Peyer's patch (tissue), 4 donors: ENCODE data around the gene RBM10. TPM values are rescaled to one million over a fixed set of nuclear protein-coding genes. Genes with fewer than 3 reads are reported as not detected.

ENCODE experiments used
- DNase-seq, 3 donors: peaks; one replicate each; pipeline ENCODE4 v3.0.0-alpha.2; 2017 to 2019
- H3K27ac ChIP-seq, 4 donors: fragments of 200-600 bp; sonication (generic); one replicate each; pipeline ENCODE4 v1.5.1; 2016 to 2019
- H3K27me3 ChIP-seq, 2 donors: fragments of 200-600 bp; sonication (generic); one replicate each; pipeline ENCODE4 v1.5.1; 2019
- H3K36me3 ChIP-seq, 3 donors: fragments of 200-600 bp; sonication (generic); one replicate each; pipeline ENCODE4 v1.5.1; 2016 to 2019
- H3K4me1 ChIP-seq, 4 donors: fragments of 200-600 bp; sonication (generic); one replicate each; pipeline ENCODE4 v1.5.1; 2016 to 2019
- H3K4me3 ChIP-seq, 4 donors: fragments of 200-600 bp; sonication (generic); 1 replicate in 3 of 4; 2 replicates in 1 of 4; pipeline ENCODE4 v1.5.1; 2016 to 2019; ENCODE audit warnings: mild to moderate bottlenecking in 1 of 4
- H3K9me3 ChIP-seq, 4 donors: fragments of 200-600 bp; sonication (generic); one replicate each; pipeline ENCODE4 v1.5.1; 2016 to 2019; ENCODE audit warnings: mild to moderate bottlenecking in 1 of 4
- CTCF ChIP-seq, 6 experiments: fragments of 450-650 bp in 4 of 6; fragments of 200-600 bp in 2 of 6; sonication (generic) in 1 of 6; IDR thresholded peaks; one replicate each; pipeline ENCODE4 v1.5.1; 2017 to 2019; ENCODE audit warnings: antibody characterized with exemption in 6 of 6, mild to moderate bottlenecking in 3 of 6, moderate library complexity in 1 of 6
- POLR2A ChIP-seq, 2 donors: fragments of 450-650 bp; IDR thresholded peaks; one replicate each; pipeline ENCODE4 v1.5.1; 2017; ENCODE audit warnings: antibody characterized with exemption in 2 of 2, mild to moderate bottlenecking in 2 of 2, moderate library complexity in 2 of 2
- total RNA-seq, 4 donors: library from RNA; depleted of rRNA; stranded (reverse); fragments of >200 nt; gene quantifications; one replicate each; pipeline ENCODE4 v1.1.0, GENCODE V29; 2016

RBM10 gene
- total RNA-seq, 4 donors from 2014 or later = 24.9 to 47.0 (median 35.3) TPM

- no peak for TF ChIP-seq CTCF (IDR thresholded peaks at IDR 0.05)
- TF ChIP-seq POLR2A (IDR thresholded peaks at IDR 0.05) = no peak
- peaks cover 0 to 16% (median 0%) of the 10 kb centered on the region in 3 donors for H3K36me3 ChIP-seq
- H3K27ac ChIP-seq = no peak overlapping the region
- no peaks in the 10 kb centered on the region for H3K4me1 ChIP-seq
- H3K4me3 ChIP-seq = no peak overlapping the region
- no peaks in the 10 kb centered on the region for H3K27me3 ChIP-seq
- no peaks in the 10 kb centered on the region for H3K9me3 ChIP-seq
- DNase-seq = peak in 1 of 3 donors; percentile 23
Observed at GRCh38 chrX:47166126-47166525, 21.1 kb downstream of the RBM10 start.

DNA sequence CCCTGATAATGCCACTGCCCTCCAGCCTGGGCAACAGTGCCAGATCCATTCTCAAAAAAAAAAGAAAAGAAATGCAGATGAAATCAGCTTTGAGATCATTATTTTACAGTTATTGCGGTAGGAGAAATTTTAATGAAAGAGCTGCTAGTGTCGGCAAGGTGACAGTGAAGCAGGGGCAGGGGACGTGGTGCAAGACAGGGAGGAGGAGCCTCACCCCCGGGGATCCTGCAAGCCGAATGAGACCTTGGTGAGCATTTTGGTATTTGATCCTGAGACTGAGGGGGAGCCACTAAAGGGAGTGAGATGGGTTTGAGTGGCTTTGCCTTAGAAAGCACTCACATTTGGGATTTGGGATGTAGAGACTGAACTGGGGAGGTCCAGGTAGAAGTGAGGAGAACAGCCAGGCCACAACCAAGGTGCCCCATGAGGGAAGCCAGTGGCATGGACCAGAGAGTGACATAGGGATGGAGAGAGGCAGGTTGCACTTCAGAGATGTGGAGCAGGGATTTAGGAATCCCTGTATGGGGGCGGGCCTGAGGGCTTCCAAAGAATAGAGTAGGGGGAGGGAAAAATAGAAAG is 23.6 kb downstream of the RBM10 start:
- peaks cover 0 to 37% (median 0%) of the 10 kb centered on the region in 3 donors for H3K36me3 ChIP-seq
- H3K4me1 ChIP-seq = no peaks in the 10 kb centered on the region
- H3K27ac ChIP-seq = no peak overlapping the region
- no peak overlapping the region for H3K4me3 ChIP-seq
- DNase-seq = peak in 1 of 3 donors; percentile 23
- H3K9me3 ChIP-seq = no peaks in the 10 kb centered on the region
- TF ChIP-seq POLR2A (IDR thresholded peaks at IDR 0.05) (no peak), CTCF (IDR thresholded peaks at IDR 0.05) (no peak)
- no peaks in the 10 kb centered on the region for H3K27me3 ChIP-seq

- DNase-seq = peak in 1 of 3 donors; percentile 33
- no peaks in the 10 kb centered on the region for H3K27me3 ChIP-seq
- no peak for TF ChIP-seq CTCF (IDR thresholded peaks at IDR 0.05)
- TF ChIP-seq POLR2A (IDR thresholded peaks at IDR 0.05) = no peak
- no peak overlapping the region for H3K27ac ChIP-seq
- H3K4me3 ChIP-seq = no peak overlapping the region
- H3K36me3 ChIP-seq = peaks cover 0 to 40% (median 0%) of the 10 kb centered on the region in 3 donors
- no peaks in the 10 kb centered on the region for H3K9me3 ChIP-seq
- no peaks in the 10 kb centered on the region for H3K4me1 ChIP-seq
Observed at GRCh38 chrX:47169273-47169672, 24.3 kb downstream of the RBM10 start.

DNA sequence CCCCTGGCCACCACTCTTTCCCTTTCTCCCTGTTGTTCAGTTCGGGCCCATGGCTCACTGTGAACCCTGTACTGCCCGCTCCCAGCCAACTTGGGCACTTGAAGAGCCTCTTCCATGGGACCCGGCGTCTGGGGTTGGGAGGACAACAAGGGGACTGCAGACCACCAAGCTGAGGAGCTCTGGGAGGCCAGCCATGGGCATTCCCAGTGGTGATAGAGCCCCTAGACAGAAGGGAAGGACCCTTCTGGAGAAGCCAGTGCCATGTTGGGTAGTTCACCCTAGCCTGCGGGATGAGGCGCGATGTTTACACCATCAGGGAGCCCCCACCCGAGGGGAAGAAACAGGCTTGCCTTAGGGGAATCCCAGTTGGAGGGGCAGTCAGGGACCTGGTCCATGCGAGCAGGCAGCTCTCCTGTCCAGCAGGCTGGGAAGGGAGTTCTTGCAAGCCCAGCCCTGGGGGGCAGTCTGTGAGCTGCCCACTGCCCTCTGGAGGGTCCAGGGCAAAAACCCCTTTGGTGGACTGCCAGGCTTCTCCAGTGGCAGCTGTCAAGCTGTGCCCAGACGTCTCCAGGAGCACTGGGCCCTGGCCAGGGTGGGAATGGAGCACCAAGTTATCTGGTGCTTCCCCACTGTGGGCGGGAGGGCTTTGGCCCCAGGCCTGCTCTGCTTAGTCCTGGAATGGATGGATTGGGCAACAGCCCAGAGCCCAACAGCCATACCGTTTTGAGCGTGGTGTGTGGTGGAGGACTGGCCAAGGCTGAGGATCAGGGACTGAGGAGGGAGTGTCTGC is 24.9 kb downstream of the RBM10 start:
- no peaks in the 10 kb centered on the region for H3K4me1 ChIP-seq
- peak in 1 of 3 donors; percentile 43 for DNase-seq
- no peak overlapping the region for H3K4me3 ChIP-seq
- TF ChIP-seq POLR2A (IDR thresholded peaks at IDR 0.05) = no peak
- no peak for TF ChIP-seq CTCF (IDR thresholded peaks at IDR 0.05)
- H3K36me3 ChIP-seq = peaks cover 0 to 41% (median 0%) of the 10 kb centered on the region in 3 donors
- no peaks in the 10 kb centered on the region for H3K9me3 ChIP-seq
- H3K27ac ChIP-seq = no peak overlapping the region
- no peaks in the 10 kb centered on the region for H3K27me3 ChIP-seq

DNA sequence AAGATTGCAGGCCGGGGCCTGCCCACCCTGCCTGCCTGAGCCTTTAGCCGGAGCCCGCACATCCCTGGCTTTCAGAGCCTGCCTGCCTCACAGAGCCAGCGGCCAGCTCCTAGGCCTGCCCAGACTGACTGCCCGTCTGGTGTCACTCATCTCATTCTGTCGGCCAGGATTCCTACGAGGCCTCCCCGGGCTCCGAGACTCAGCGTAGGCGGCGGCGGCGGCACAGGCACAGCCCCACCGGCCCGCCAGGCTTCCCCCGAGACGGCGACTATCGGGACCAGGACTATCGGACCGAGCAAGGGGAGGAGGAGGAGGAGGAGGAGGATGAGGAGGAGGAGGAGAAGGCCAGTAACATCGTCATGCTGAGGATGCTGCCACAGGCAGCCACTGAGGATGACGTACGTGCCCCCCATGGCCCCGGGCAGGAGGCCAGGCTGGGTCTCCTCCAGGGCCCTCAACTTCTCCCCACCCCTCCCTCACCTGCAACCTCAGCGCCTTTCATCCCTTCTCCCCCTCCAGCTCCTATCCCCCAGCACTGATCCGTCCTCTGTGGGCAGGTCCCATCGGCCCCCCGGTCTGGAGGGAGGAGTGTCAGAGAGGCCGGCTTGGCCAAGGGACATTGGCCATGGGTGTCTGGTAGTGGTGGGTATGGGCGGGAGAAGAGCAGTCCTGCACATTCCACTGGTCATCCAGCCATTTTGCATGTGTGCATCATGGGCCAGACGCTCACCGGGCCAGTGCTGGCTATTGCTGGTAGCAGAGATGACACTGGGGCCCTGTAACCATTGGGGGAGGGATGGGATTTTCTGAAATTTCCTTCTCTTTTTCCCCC is 26.1 kb downstream of the RBM10 start:
- H3K27me3 ChIP-seq = no peaks in the 10 kb centered on the region
- no peaks in the 10 kb centered on the region for H3K4me1 ChIP-seq
- no peaks in the 10 kb centered on the region for H3K9me3 ChIP-seq
- no peak overlapping the region for H3K27ac ChIP-seq
- TF ChIP-seq POLR2A (IDR thresholded peaks at IDR 0.05) (no peak), CTCF (IDR thresholded peaks at IDR 0.05) (no peak)
- H3K4me3 ChIP-seq = no peak overlapping the region
- H3K36me3 ChIP-seq = peaks cover 0 to 52% (median 0%) of the 10 kb centered on the region in 3 donors
- DNase-seq = peak in 1 of 3 donors; percentile 38
